ENCODE data around the gene ARHGEF9. TPM values are rescaled to one million over a fixed set of nuclear protein-coding genes. Genes with fewer than 3 reads are reported as not detected.

Gene ARHGEF9
- total and polyA plus RNA-seq, 10 donors = 8.3 to 29.8 (median 16.6) TPM

DNA sequence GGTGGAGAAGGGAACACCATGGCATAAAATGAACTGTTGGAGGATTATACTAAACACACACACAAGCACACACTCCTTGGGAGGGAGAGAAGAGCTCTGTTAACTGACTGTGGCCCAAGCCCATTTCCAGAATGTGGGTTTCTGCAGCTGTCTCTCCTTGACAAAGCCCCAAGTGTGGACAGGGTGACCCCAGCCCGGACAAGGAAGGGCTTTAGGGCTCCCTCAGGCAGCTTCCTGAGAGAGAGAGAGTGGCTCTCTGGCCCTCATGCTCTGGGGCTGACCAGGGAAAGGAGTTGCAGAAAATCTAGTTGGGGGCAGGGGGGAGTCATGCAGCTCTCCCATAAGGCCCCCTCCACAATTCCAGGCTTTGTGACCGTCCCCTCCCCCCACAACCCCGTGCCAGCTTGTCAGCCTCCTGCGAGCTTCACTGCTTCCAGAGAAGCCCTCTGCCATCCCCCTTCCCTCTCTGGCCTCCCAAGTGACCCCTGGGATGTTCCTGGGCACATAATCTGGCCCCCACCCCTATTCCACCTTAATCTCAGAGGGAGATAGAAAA is 590 bp downstream of the ARHGEF9 start:
- TF ChIP-seq POLR2AphosphoS5 (IDR thresholded peaks at IDR 0.05) (no peak), CTCF (IDR thresholded peaks at IDR 0.05 in 8 of 11, conservative IDR thresholded peaks at IDR 0.05 in 3 of 11) (no peak), POLR2A (IDR thresholded peaks at IDR 0.05) (no peak)
- peak overlapping the region in 7 of 8 donors; percentile 13 to 66 (median 31) for H3K4me3 ChIP-seq

DNA sequence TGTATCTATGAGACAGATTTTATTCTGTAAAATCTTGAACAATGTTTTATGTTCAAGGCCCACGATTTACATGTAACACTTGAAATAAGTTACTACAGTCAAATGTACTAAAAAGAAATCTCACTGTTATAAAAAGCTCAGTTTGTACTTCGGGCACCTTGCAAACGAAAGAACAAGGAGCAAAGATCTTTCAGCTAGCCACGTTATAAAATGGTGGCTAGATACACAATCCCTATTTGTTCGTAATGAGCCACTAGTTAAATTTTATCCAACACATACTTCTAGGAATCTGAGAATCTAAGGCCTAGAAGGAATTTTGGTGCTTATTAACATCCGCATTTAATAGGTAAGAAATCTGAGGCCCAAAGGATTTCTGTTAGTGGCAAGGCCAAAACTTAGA is 2.5 kb downstream of the ARHGEF9 start:
- DNase-seq = no peak
- TF ChIP-seq CTCF (IDR thresholded peaks at IDR 0.05 in 8 of 11, conservative IDR thresholded peaks at IDR 0.05 in 3 of 11) (no peak), POLR2AphosphoS5 (IDR thresholded peaks at IDR 0.05) (no peak), POLR2A (IDR thresholded peaks at IDR 0.05) (no peak)
- Histone ChIP-seq H3K36me3 (no peaks in the 10 kb centered on the region), H3K27me3 (replicated peaks in 1 of 7) (peaks cover 0 to 22% (median 0%) of the 10 kb centered on the region in 7 donors), H3K9me3 (peaks cover 0 to 29% (median 18%) of the 10 kb centered on the region in 8 donors), H3K27ac (no peak overlapping the region), H3K4me1 (no peaks in the 10 kb centered on the region), H3K4me3 (no peak overlapping the region)
- intact Hi-C loops (cut with DNase I; ENCODE audit: low total_unique reads) = no loop called here
- 86 to 96% (median 95%) methylated on average over 6 of the region's 6 CpGs for whole genome bisulfite sequencing, 5 donors

More for the DNA sequence above, 590 bp downstream of the ARHGEF9 start:
- Histone ChIP-seq H3K9me3 (peaks cover 0 to 10% (median 2%) of the 10 kb centered on the region in 8 donors), H3K27ac (peak overlapping the region in 1 of 8 donors; percentile 20), H3K4me1 (no peaks in the 10 kb centered on the region), H3K27me3 (replicated peaks in 1 of 7) (peaks cover 0 to 22% (median 0%) of the 10 kb centered on the region in 7 donors), H3K36me3 (no peaks in the 10 kb centered on the region)
- intact Hi-C loops (cut with DNase I; ENCODE audit: low total_unique reads) = no loop called here
- DNase-seq = no peak
- 23 to 66% (median 40%) methylated on average over 1 to 4 of the region's 4 CpGs for WGBS, 5 donors

DNA sequence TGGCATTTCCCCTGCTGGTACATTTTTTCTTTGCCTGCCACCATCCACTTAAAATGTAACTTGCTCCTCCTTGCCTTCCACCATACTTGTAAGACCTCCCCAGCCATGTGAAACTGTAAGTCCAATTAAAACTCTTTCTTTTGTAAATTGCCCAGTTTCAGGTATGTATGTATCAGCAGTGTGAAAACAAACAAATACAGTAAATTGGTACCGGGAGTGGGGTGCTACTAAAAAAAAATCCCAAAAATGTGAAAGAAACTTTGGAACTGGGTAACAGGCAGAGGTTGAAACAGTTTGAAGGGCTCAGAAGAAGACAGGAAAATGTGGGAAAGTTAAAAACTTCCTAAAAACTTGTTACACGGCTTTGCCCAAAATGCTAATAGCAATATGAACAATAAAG is 16.3 kb downstream of the ARHGEF9 start:
- Histone ChIP-seq H3K4me1 (no peaks in the 10 kb centered on the region), H3K27ac (no peak overlapping the region), H3K36me3 (no peaks in the 10 kb centered on the region), H3K4me3 (no peak overlapping the region), H3K9me3 (peaks cover 0 to 19% (median 12%) of the 10 kb centered on the region in 8 donors), H3K27me3 (replicated peaks in 1 of 7) (no peaks in the 10 kb centered on the region)
- intact Hi-C loops (cut with DNase I; ENCODE audit: low total_unique reads) = no loop called here
- DNase-seq = no peak
- 89 to 98% (median 95%) methylated on average over 2 of the region's 2 CpGs for WGBS, 5 donors
- TF ChIP-seq POLR2AphosphoS5 (IDR thresholded peaks at IDR 0.05) (no peak), CTCF (IDR thresholded peaks at IDR 0.05 in 8 of 11, conservative IDR thresholded peaks at IDR 0.05 in 3 of 11) (no peak), POLR2A (IDR thresholded peaks at IDR 0.05) (no peak)

DNA sequence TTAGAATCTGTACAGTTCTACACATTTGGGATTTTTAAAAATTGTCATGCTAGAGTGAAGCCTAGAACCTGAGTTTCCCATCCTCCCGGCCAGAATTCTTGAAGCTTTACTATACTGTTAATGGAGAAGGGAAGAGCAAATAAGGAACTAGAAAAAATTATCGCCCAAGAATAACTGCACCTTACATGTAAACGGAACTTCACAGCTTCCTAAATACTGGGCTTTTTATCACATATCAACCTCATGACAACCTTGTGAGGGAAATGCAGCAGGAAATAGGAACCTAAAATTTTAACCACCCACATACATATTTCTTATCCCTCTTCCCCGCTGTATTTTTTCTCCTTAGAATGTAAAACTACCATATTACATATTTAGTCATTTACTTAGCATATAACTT is 19.3 kb downstream of the ARHGEF9 start:
- Histone ChIP-seq H3K4me3 (no peak overlapping the region), H3K27ac (no peak overlapping the region), H3K27me3 (replicated peaks in 1 of 7) (no peaks in the 10 kb centered on the region), H3K4me1 (no peaks in the 10 kb centered on the region), H3K9me3 (peaks cover 0 to 19% (median 12%) of the 10 kb centered on the region in 8 donors), H3K36me3 (no peaks in the 10 kb centered on the region)
- TF ChIP-seq POLR2AphosphoS5 (IDR thresholded peaks at IDR 0.05) (no peak), POLR2A (IDR thresholded peaks at IDR 0.05) (no peak), CTCF (IDR thresholded peaks at IDR 0.05 in 8 of 11, conservative IDR thresholded peaks at IDR 0.05 in 3 of 11) (no peak)
- intact Hi-C loops (cut with DNase I; ENCODE audit: low total_unique reads) = no loop called here
- no peak for DNase-seq
- 27 to 59% (median 30%) methylated on average over 4 of the region's 4 CpGs for WGBS, 5 donors
